IMR-90 (cell line): ENCODE results near the gene CBX8. TPM values are rescaled to one million over a fixed set of nuclear protein-coding genes. Genes with fewer than 3 reads are reported as not detected.

Source experiments
- ATAC-seq: fragments of 200-7000 bp; cut with Tn5 transposase; 2 replicates; pipeline ENCODE4 v1.9.1; 2020; ENCODE audit warnings: low read depth, mild to moderate bottlenecking, moderate library complexity
- BruUV-seq: library from RNA; stranded (reverse); fragments of 400-500 nt; replicated peaks from 2 replicates; lab custom pipeline; 2021; lab: Mats Ljungman, UMichigan
- CTCF ChIA-PET: fragments of 300-600 bp; formaldehyde crosslinking; extraction: SDS; loops from one replicate; lab custom pipeline; 2021; ENCODE audit warnings: antibody characterized with exemption; lab: Yijun Ruan, JAX
- POLR2A ChIA-PET: fragments of 300-600 bp; sonication (Branson Sonifier 250); formaldehyde crosslinking; loops from one replicate; lab custom pipeline; 2022; ENCODE audit warnings: antibody characterized with exemption; ENCODE audit not compliant: unreplicated experiment; lab: Charles Lee
- DNase-seq: peaks from one replicate; pipeline ENCODE4 v3.0.0; 2013
- H2AFZ ChIP-seq: replicated peaks from 2 replicates; pipeline ENCODE3; 2013; ENCODE audit warnings: low read length, mild to moderate bottlenecking; ENCODE audit not compliant: poor library complexity
- H2AK5ac ChIP-seq: 2 replicates; pipeline ENCODE4 v1.6.1; 2013; ENCODE audit warnings: low read depth, low read length, inconsistent platforms
- H2AK9ac ChIP-seq: replicated peaks from 2 replicates; pipeline ENCODE3; 2013; ENCODE audit warnings: mild to moderate bottlenecking, low read depth, low read length, moderate library complexity; ENCODE audit not compliant: poor library complexity
- H2BK120ac ChIP-seq: 2 replicates; pipeline ENCODE4 v1.6.1; 2013; ENCODE audit warnings: low read depth, low read length, inconsistent platforms
- H2BK15ac ChIP-seq: 3 replicates; pipeline ENCODE4 v1.6.1; 2013; ENCODE audit warnings: low read depth, low read length, inconsistent platforms
- H2BK20ac ChIP-seq: 2 replicates; pipeline ENCODE4 v1.6.1; 2013; ENCODE audit warnings: low read depth, mild to moderate bottlenecking, inconsistent platforms, low read length, moderate library complexity
- H2BK5ac ChIP-seq: 2 replicates; pipeline ENCODE4 v1.6.1; 2013; ENCODE audit warnings: mild to moderate bottlenecking, low read depth, low read length, inconsistent platforms; ENCODE audit not compliant: poor library complexity, severe bottlenecking
- H3K14ac ChIP-seq: replicated peaks from 2 replicates; pipeline ENCODE4 v1.6.1; 2013; ENCODE audit warnings: low read depth, low read length, inconsistent platforms
- H3K18ac ChIP-seq: 2 replicates; pipeline ENCODE4 v1.6.1; 2013; ENCODE audit warnings: low read depth, low read length, control low read depth
- H3K23ac ChIP-seq: 2 replicates; pipeline ENCODE4 v1.6.1; 2013; ENCODE audit warnings: low read depth, low read length, inconsistent platforms
- H3K27ac ChIP-seq: 2 replicates; pipeline ENCODE4 v1.5.1; 2013; ENCODE audit warnings: mild to moderate bottlenecking, control low read depth, low read length; ENCODE audit not compliant: insufficient read depth
- H3K27me3 ChIP-seq: 2 replicates; pipeline ENCODE4 v1.6.1; 2013; ENCODE audit warnings: low read length; ENCODE audit not compliant: control insufficient read depth, insufficient read depth
- H3K36me3 ChIP-seq: 2 replicates; pipeline ENCODE4 v1.6.1; 2013; ENCODE audit warnings: low read length, mixed read lengths; ENCODE audit not compliant: control insufficient read depth, insufficient read depth
- H3K4ac ChIP-seq: 2 replicates; pipeline ENCODE4 v1.6.1; 2013; ENCODE audit warnings: low read depth, low read length, inconsistent platforms
- H3K4me1 ChIP-seq: 2 replicates; pipeline ENCODE4 v1.6.1; 2013; ENCODE audit warnings: low read length, mixed read lengths; ENCODE audit not compliant: control insufficient read depth, insufficient read depth
- H3K4me2 ChIP-seq: 2 replicates; pipeline ENCODE4 v1.6.1; 2013; ENCODE audit warnings: low read depth, mild to moderate bottlenecking, control low read depth, low read length, moderate library complexity
- H3K4me3 ChIP-seq: 2 replicates; pipeline ENCODE4 v1.5.1; 2013; ENCODE audit warnings: low read depth, mild to moderate bottlenecking, control low read depth, low read length, moderate library complexity; ENCODE audit not compliant: insufficient read depth
- H3K56ac ChIP-seq: 2 replicates; pipeline ENCODE4 v1.6.1; 2013; ENCODE audit warnings: low read length, inconsistent platforms; ENCODE audit not compliant: insufficient read depth; ENCODE audit errors: extremely low read depth
- H3K79me1 ChIP-seq, 2 experiments: 2 replicates each; pipeline ENCODE4 v1.6.1; 2013; ENCODE audit warnings: low read length in 2 of 2, inconsistent platforms in 1 of 2, low read depth in 1 of 2
- H3K9ac ChIP-seq: 2 replicates; pipeline ENCODE4 v1.6.1; 2013; ENCODE audit warnings: low read depth, low read length, control low read depth
- H3K9me1 ChIP-seq: 2 replicates; pipeline ENCODE4 v1.6.1; 2013; ENCODE audit warnings: low read length, inconsistent platforms; ENCODE audit not compliant: insufficient read depth
- H3K9me3 ChIP-seq: 2 replicates; pipeline ENCODE4 v1.6.1; 2013; ENCODE audit warnings: low read length; ENCODE audit not compliant: control insufficient read depth, insufficient read depth
- H4K20me1 ChIP-seq: 2 replicates; pipeline ENCODE4 v1.6.1; 2013; ENCODE audit warnings: low read length, inconsistent platforms; ENCODE audit not compliant: insufficient read depth
- H4K5ac ChIP-seq: 2 replicates; pipeline ENCODE4 v1.6.1; 2013; ENCODE audit warnings: mild to moderate bottlenecking, low read depth, low read length, control low read depth
- H4K8ac ChIP-seq, 2 experiments: 2 replicates each; pipeline ENCODE4 v1.6.1; 2013; ENCODE audit warnings: low read depth in 2 of 2, low read length in 2 of 2, control low read depth in 1 of 2, inconsistent platforms in 1 of 2
- H4K91ac ChIP-seq: 2 replicates; pipeline ENCODE4 v1.6.1; 2013; ENCODE audit warnings: low read depth, low read length, inconsistent platforms; ENCODE audit not compliant: insufficient read depth
- BHLHE40 ChIP-seq: fragments of 150-350 bp; IDR thresholded peaks from 2 replicates; pipeline ENCODE4 v1.6.1; 2016; ENCODE audit warnings: mild to moderate bottlenecking, low read depth, low read length
- CTCF ChIP-seq: conservative IDR thresholded peaks from 2 replicates; pipeline ENCODE4 v1.5.1; 2012; ENCODE audit warnings: mild to moderate bottlenecking, low read depth, low read length, improper control_type of control experiment
- ELK1 ChIP-seq: fragments of 150-350 bp; IDR thresholded peaks from 2 replicates; pipeline ENCODE4 v1.6.1; 2016; ENCODE audit warnings: low read depth, mild to moderate bottlenecking, low read length, moderate library complexity, borderline replicate concordance
- MAFK ChIP-seq: IDR thresholded peaks from 2 replicates; pipeline ENCODE4 v1.6.1; 2012; ENCODE audit warnings: low read depth, low read length, improper control_type of control experiment
- MAZ ChIP-seq: IDR thresholded peaks from 2 replicates; pipeline ENCODE4 v1.6.1; 2012; ENCODE audit warnings: low read depth, mild to moderate bottlenecking, low read length, improper control_type of control experiment, moderate library complexity, borderline replicate concordance
- NFE2L2 ChIP-seq: fragments of 150-350 bp; IDR thresholded peaks from 2 replicates; pipeline ENCODE4 v1.6.1; 2016; ENCODE audit warnings: low read depth, mild to moderate bottlenecking, low read length
- RAD21 ChIP-seq: IDR thresholded peaks from 2 replicates; pipeline ENCODE4 v1.6.1; 2012; ENCODE audit warnings: low read length, improper control_type of control experiment
- WGBS, 2 experiments: methylation state at CpG; one replicate each; pipeline versions ENCODE4 v1.1.5 to v1.1.7; 2013; ENCODE audit warnings: missing lambda C conversion rate in 2 of 2; ENCODE audit not compliant: insufficient read length in 1 of 2; ENCODE audit errors: extremely low coverage in 2 of 2; 5-methylcytosine and 5-hydroxymethylcytosine counted together
- dilution Hi-C: fragments of 300-500 bp; cut with HindIII; formaldehyde crosslinking; loops from one replicate; pipeline ENCODE4 v1.14.3; 2018; ENCODE audit warnings: low sequenced_read_pairs; ENCODE audit not compliant: unreplicated experiment
- in situ Hi-C: fragments of 300-500 bp; cut with MboI; formaldehyde crosslinking; loops from 3 replicates; pipeline ENCODE4 v1.14.3; 2019; ENCODE audit warnings: low sequenced_read_pairs, inconsistent platforms, mixed read lengths
- intact Hi-C: fragments of 100-400 bp; cut with micrococcal nuclease; formaldehyde crosslinking; loops from 2 replicates; pipeline ENCODE4 v1.10.0; 2022
- polyA plus RNA-seq, 3 experiments: library from polyadenylated mRNA; depleted of rRNA; stranded (reverse); fragments of >200 nt; gene quantifications; 2 replicates each; pipeline ENCODE4 v1.2.3, GENCODE V29; 2012; ENCODE audit warnings: low replicate concordance in 1 of 3
- total RNA-seq: library from RNA; depleted of rRNA; stranded (reverse); fragments of >200 nt; gene quantifications from 2 replicates; pipeline ENCODE4 v1.2.3, GENCODE V29; 2012

The CBX8 gene
- total and polyA plus RNA-seq, 2 of the 4 experiments (the other 2 are of a cell fraction), result 3.2 to 5.4 TPM

- H2AFZ ChIP-seq, result peak overlapping the region; percentile 84
- no peak overlapping the region; the same call in 1 of the 2 replicates for H4K5ac ChIP-seq
- intact Hi-C loops, result no loop called here
- H2BK20ac ChIP-seq, result no peak overlapping the region
- H4K8ac ChIP-seq, result no peak overlapping the region
- peak overlapping the region; percentile 63; the same call in 1 of the 2 replicates for H3K4me2 ChIP-seq
- H3K23ac ChIP-seq, result no peak overlapping the region
- 0 out of 2 replicates have a peak, but pooled peaks cover 3% of the 10 kb centered on the region for H3K9me3 ChIP-seq
- TF ChIP-seq RAD21 (no peak), NFE2L2 (no peak), MAFK (no peak), BHLHE40 (no peak), ELK1 (no peak), CTCF (peak; percentile 28), MAZ (no peak)
- H3K4me3 ChIP-seq, result peak overlapping the region; percentile 50
- CTCF ChIA-PET, result interaction anchor here (1.0 kb wide), 1 partner anchor 14 kb away, joined by 4 read pairs; no protein-coding TSS in a partner anchor
- in situ Hi-C loops, result no loop called here
- no peak overlapping the region for H4K91ac ChIP-seq
- no peak overlapping the region for H3K14ac ChIP-seq
- H3K27me3 ChIP-seq, result peaks cover 44% of the 10 kb centered on the region
- H2BK120ac ChIP-seq, result no peak overlapping the region
- H3K9me1 ChIP-seq, result no peaks in the 10 kb centered on the region
- H3K27ac ChIP-seq, result no peak overlapping the region; the same call in 1 of the 2 replicates
- peak overlapping the region; percentile 15; the same call in 1 of the 2 replicates for H3K9ac ChIP-seq
- H2AK9ac ChIP-seq, result peak overlapping the region; percentile 42
- dilution Hi-C loops, result no loop called here
- H2AK5ac ChIP-seq, result no peak overlapping the region
- DNase-seq (peak; percentile 32), ATAC-seq (peak; percentile 50)
- H3K4ac ChIP-seq, result no peak overlapping the region
- H3K18ac ChIP-seq, result no peak overlapping the region; the same call in 1 of the 2 replicates
- 30% methylated on average over 12 of the region's 51 CpGs; no CpG with 5 or more reads in 1 of the 2 experiments for WGBS, 2 experiments
- no peak overlapping the region for H3K56ac ChIP-seq
- no peak overlapping the region for H2BK15ac ChIP-seq
- BruUV-seq, result no TSS peak
- peaks cover 3% of the 10 kb centered on the region; the same call in 1 of the 2 replicates for H3K4me1 ChIP-seq
- no peak overlapping the region for H2BK5ac ChIP-seq
- peaks cover 3% of the 10 kb centered on the region; the same call in 1 of the 2 replicates for H4K20me1 ChIP-seq
- no peaks in the 10 kb centered on the region for H3K36me3 ChIP-seq
- no peaks in the 10 kb centered on the region; a peak in 1 of 4 replicates for H3K79me1 ChIP-seq
- POLR2A ChIA-PET, result interaction anchor here (0.5 kb wide), 1 partner anchor 20 kb away, joined by 7 read pairs; the partner anchor contains the start of gene CBX8
Measured at GRCh38 chr17:79777120-79777893, 19.6 kb downstream of the CBX8 start.
